BJ (cell line): ENCODE data around the gene NUDT17. TPM values are rescaled to one million over a fixed set of nuclear protein-coding genes. Genes with fewer than 3 reads are reported as not detected.

Source experiments
- CTCF ChIA-PET: fragments of 350-600 bp; formaldehyde crosslinking; extraction: SDS; loops from one replicate; lab custom pipeline; 2021; ENCODE audit warnings: antibody characterized with exemption, inconsistent platforms; lab: Yijun Ruan, JAX
- POLR2A ChIA-PET: fragments of 300-600 bp; sonication (Branson Sonifier 250); formaldehyde crosslinking; extraction: SDS; loops from one replicate; lab custom pipeline; 2021; ENCODE audit warnings: antibody characterized with exemption; lab: Charles Lee
- DNase-seq: peaks from one replicate; pipeline ENCODE4 v3.0.0-alpha.2; 2011; ENCODE audit warnings: low read depth
- H3K27me3 ChIP-seq: 2 replicates; pipeline ENCODE4 v1.6.0; 2011; ENCODE audit warnings: low read length; ENCODE audit not compliant: control insufficient read depth, insufficient read depth
- H3K36me3 ChIP-seq: 2 replicates; pipeline ENCODE4 v1.5.1; 2011; ENCODE audit warnings: low read length; ENCODE audit not compliant: control insufficient read depth, insufficient read depth
- H3K4me3 ChIP-seq: 2 replicates; pipeline ENCODE4 v1.5.1; 2011; ENCODE audit warnings: low read depth, mild to moderate bottlenecking, control low read depth, low read length
- CTCF ChIP-seq: IDR thresholded peaks from 2 replicates; pipeline ENCODE4 v1.5.1; 2011; ENCODE audit warnings: low read depth, mild to moderate bottlenecking, control low read depth, inconsistent platforms, low read length, moderate library complexity; ENCODE audit not compliant: insufficient read depth
- polyA plus RNA-seq: library from polyadenylated mRNA; depleted of rRNA; stranded (reverse); fragments of >200 nt; gene quantifications from 2 replicates; pipeline ENCODE4 v1.2.3, GENCODE V29; 2011

Gene NUDT17
- polyA plus RNA-seq, 1 experiment, result 4.5 TPM

GRCh38 chr1:145858901-145859490 is 13.6 kb downstream of the NUDT17 start, which contains the start of gene PIAS3:
PIAS3 (minus strand) TSS chr1:145859081; CDS start chr1:145858990, 91 bp downstream.
- ChIA-PET CTCF (interaction anchor here (0.6 to 10.2 kb wide), 16 partner anchors 9 to 1918 kb away, joined by 3 to 179 read pairs (median 4); partner anchors contain the start of genes ANKRD34A, ITGA10, NUDT17 and POLR3C), POLR2A (interaction anchor here (0.5 to 1.8 kb wide), 6 partner anchors 9 to 179 kb away, joined by 3 to 11 read pairs (median 4); no protein-coding TSS in a partner anchor)
- peak; percentile 65 for DNase-seq
- TF ChIP-seq CTCF, result no peak
- peaks cover 12% of the 10 kb centered on the region for H3K36me3 ChIP-seq
- peak within 1 kb of the TSS; percentile 90 for H3K4me3 ChIP-seq
- no peaks in the 10 kb centered on the region for H3K27me3 ChIP-seq

GRCh38 chr1:145859491-145860023 is 14.1 kb downstream of the NUDT17 start:
- no peaks in the 10 kb centered on the region for H3K27me3 ChIP-seq
- DNase-seq, result peak; percentile 57
- ChIA-PET CTCF (interaction anchor here (0.6 to 10.2 kb wide), 13 partner anchors 12 to 157 kb away, joined by 3 to 179 read pairs (median 3); partner anchors contain the start of genes ANKRD34A, ITGA10, NUDT17 and POLR3C), POLR2A (interaction anchor here (0.5 to 1.8 kb wide), 6 partner anchors 10 to 178 kb away, joined by 3 to 11 read pairs (median 4); no protein-coding TSS in a partner anchor)
- H3K4me3 ChIP-seq, result peak overlapping the region; percentile 90
- TF ChIP-seq CTCF, result peak; percentile 21; the same call in 1 of the 2 replicates
- H3K36me3 ChIP-seq, result peaks cover 11% of the 10 kb centered on the region

GRCh38 chr1:145863282-145864018 is 18.0 kb downstream of the NUDT17 start:
- POLR2A ChIA-PET, result no interaction called here
- no peak for TF ChIP-seq CTCF
- no peak for DNase-seq
- Histone ChIP-seq H3K36me3 (no peaks in the 10 kb centered on the region), H3K4me3 (no peak overlapping the region), H3K27me3 (no peaks in the 10 kb centered on the region)
- CTCF ChIA-PET, result interaction anchor here (0.7 to 10.2 kb wide), 4 partner anchors 9 to 29 kb away, joined by 3 to 179 read pairs (median 4); partner anchors contain the start of gene NUDT17

GRCh38 chr1:145868232-145868631 is 22.8 kb downstream of the NUDT17 start:
- H3K4me3 ChIP-seq, result no peak overlapping the region
- CTCF ChIA-PET, result interaction anchor here (1.3 to 1.6 kb wide), 2 partner anchors 9 to 23 kb away, joined by 3 to 4 read pairs; partner anchors contain the start of gene PIAS3
- POLR2A ChIA-PET, result no interaction called here
- H3K36me3 ChIP-seq, result no peaks in the 10 kb centered on the region
- no peak for DNase-seq
- TF ChIP-seq CTCF, result no peak
- no peaks in the 10 kb centered on the region for H3K27me3 ChIP-seq
